Panc1 (cell line): ENCODE results near the gene PLEKHG4. TPM values are rescaled to one million over a fixed set of nuclear protein-coding genes. Genes with fewer than 3 reads are reported as not detected.

Experiments
- ATAC-seq: fragments of 200-7000 bp; cut with Tn5 transposase; 2 replicates; pipeline ENCODE4 v1.9.1; 2020; ENCODE audit warnings: mild to moderate bottlenecking, moderate library complexity
- BruUV-seq: library from RNA; stranded (reverse); fragments of 400-500 nt; replicated peaks from 2 replicates; lab custom pipeline; 2021; lab: Mats Ljungman, UMichigan
- CTCF ChIA-PET: fragments of 300-600 bp; sonication (Branson Sonifier 250); formaldehyde crosslinking; loops from one replicate; lab custom pipeline; 2022; ENCODE audit warnings: antibody characterized with exemption; lab: Charles Lee
- POLR2A ChIA-PET: fragments of 300-600 bp; sonication (Branson Sonifier 250); formaldehyde crosslinking; loops from one replicate; lab custom pipeline; 2022; ENCODE audit warnings: antibody characterized with exemption; lab: Charles Lee
- DNase-seq: peaks from one replicate; pipeline ENCODE4 v3.0.0-alpha.2; 2010; ENCODE audit warnings: low read depth, low spot score
- H3K27ac ChIP-seq: 2 replicates; pipeline ENCODE4 v1.5.1; 2011; ENCODE audit warnings: mild to moderate bottlenecking, low read length, inconsistent platforms
- H3K27me3 ChIP-seq: fragments of 200-500 bp; sonication (Bioruptor generic); 2 replicates; pipeline ENCODE4 v1.6.0; 2014; ENCODE audit warnings: low read length, inconsistent platforms; ENCODE audit not compliant: control insufficient read depth, insufficient read depth
- H3K36me3 ChIP-seq: fragments of 200-500 bp; sonication (Bioruptor generic); 2 replicates; pipeline ENCODE4 v1.5.1; 2014; ENCODE audit warnings: inconsistent platforms, mild to moderate bottlenecking, low read length, moderate library complexity; ENCODE audit not compliant: control insufficient read depth, insufficient read depth
- H3K4me1 ChIP-seq: 2 replicates; pipeline ENCODE4 v1.5.1; 2011; ENCODE audit warnings: inconsistent platforms, mild to moderate bottlenecking, low read length, moderate library complexity; ENCODE audit not compliant: control insufficient read depth, insufficient read depth
- H3K4me3 ChIP-seq, 2 experiments: 2 replicates each; pipeline ENCODE4 v1.5.1; 2011 to 2012; ENCODE audit warnings: low read depth in 2 of 2, low read length in 2 of 2, mild to moderate bottlenecking in 2 of 2, inconsistent platforms in 1 of 2, moderate library complexity in 1 of 2
- H3K9me3 ChIP-seq: fragments of 200-500 bp; sonication (Bioruptor generic); 2 replicates; pipeline ENCODE4 v1.5.1; 2014; ENCODE audit warnings: low read depth, mild to moderate bottlenecking, inconsistent platforms, low read length, moderate library complexity; ENCODE audit not compliant: control insufficient read depth, insufficient read depth
- POLR2AphosphoS5 ChIP-seq: IDR thresholded peaks from 2 replicates; pipeline ENCODE4 v1.6.1; 2012; ENCODE audit warnings: mild to moderate bottlenecking, low read depth, low read length, moderate library complexity
- SIN3A ChIP-seq: IDR thresholded peaks from 2 replicates; pipeline ENCODE4 v1.6.1; 2012; ENCODE audit warnings: low read depth, mild to moderate bottlenecking, low read length, moderate library complexity, borderline replicate concordance; ENCODE audit not compliant: insufficient read depth
- TCF7L2 ChIP-seq: IDR thresholded peaks from 2 replicates; pipeline ENCODE4 v1.6.1; 2011; ENCODE audit warnings: mild to moderate bottlenecking, low read depth, low read length, inconsistent platforms
- in situ Hi-C: cut with HindIII; loops from 2 replicates; pipeline ENCODE4 v1.10.0; 2016; ENCODE audit warnings: low sequenced_read_pairs, low pct_unique_long_range_greater_than_20kb
- intact Hi-C: fragments of 100-400 bp; cut with micrococcal nuclease; formaldehyde crosslinking; loops from one replicate; pipeline ENCODE4 v1.10.0; 2022; ENCODE audit not compliant: unreplicated experiment
- total RNA-seq: library from RNA; stranded (reverse); gene quantifications from one replicate; pipeline ENCODE4 v1.2.1, GENCODE V29; 2021; ENCODE audit not compliant: unreplicated experiment
- TF ChIP-seq, protein P1 (sequence below): fragments of 450-650 bp; IDR thresholded peaks from 2 replicates; pipeline ENCODE4 v1.5.1; 2017; ENCODE audit warnings: mild to moderate bottlenecking
- TF ChIP-seq, protein P2 (sequence below), 2 experiments: IDR thresholded peaks; 2 replicates each; pipeline ENCODE4 v1.6.1; 2011 to 2012; ENCODE audit warnings: low read depth in 2 of 2, control low read depth in 1 of 2, low read length in 1 of 2, mild to moderate bottlenecking in 1 of 2, moderate library complexity in 1 of 2; ENCODE audit not compliant: insufficient read depth in 1 of 2

Gene PLEKHG4
- total RNA-seq, 1 experiment from 2014 or later, result 6.7 TPM

DNA sequence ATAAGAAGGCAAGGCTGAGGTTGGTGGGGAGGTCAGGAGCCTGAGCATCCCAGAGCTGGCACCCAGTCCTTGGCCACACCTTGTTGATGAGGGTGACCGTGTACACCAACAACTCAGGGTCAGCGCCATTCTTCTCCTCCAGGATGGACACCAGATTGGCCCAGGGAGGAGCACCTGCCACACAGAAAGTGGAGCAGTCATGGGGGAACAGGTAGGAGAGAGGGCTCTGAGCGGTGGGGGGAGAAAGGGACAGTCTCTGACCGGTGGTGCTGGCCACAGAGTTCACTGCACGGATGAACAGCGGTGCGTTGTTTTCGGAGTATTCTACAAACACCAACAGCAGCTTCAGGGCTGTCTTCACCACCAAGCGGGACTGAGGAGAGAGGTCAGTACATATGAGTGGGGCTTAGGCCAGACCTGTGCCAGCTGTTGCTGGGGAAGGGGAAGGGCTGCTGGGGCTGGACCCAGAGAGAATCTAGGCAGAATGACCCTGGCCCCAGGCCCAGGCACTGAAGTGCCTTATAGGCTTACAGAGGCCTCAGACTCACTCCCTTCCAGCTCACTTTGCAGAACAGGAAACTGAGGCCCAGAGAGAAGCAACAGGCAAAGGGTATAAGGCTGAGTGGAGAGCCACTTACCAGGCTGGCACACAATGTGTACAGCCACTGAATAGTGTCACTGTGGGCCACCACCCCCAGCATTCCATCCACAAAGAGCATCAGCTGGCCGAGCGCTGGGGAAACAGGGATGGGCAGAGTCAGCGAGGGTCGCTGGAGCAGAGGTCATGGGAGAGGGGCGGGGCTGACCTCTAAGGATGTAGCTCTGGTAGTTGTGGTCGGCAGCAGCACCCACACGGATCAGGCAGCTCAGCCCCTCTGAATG lies 41.7 kb upstream of the PLEKHG4 start:
- H3K36me3 ChIP-seq, result no peaks in the 10 kb centered on the region
- DNase-seq (no peak), ATAC-seq (no peak)
- in situ Hi-C loops, result no loop called here
- peaks cover 5% of the 10 kb centered on the region; the same call in 1 of the 2 replicates for H3K4me1 ChIP-seq
- no TSS peak for BruUV-seq
- ChIA-PET CTCF (no interaction called here), POLR2A (no interaction called here)
- no peak overlapping the region for H3K27ac ChIP-seq
- intact Hi-C loops, result no loop called here
- TF ChIP-seq POLR2AphosphoS5, result no peak
- TF ChIP-seq, protein P1, sequence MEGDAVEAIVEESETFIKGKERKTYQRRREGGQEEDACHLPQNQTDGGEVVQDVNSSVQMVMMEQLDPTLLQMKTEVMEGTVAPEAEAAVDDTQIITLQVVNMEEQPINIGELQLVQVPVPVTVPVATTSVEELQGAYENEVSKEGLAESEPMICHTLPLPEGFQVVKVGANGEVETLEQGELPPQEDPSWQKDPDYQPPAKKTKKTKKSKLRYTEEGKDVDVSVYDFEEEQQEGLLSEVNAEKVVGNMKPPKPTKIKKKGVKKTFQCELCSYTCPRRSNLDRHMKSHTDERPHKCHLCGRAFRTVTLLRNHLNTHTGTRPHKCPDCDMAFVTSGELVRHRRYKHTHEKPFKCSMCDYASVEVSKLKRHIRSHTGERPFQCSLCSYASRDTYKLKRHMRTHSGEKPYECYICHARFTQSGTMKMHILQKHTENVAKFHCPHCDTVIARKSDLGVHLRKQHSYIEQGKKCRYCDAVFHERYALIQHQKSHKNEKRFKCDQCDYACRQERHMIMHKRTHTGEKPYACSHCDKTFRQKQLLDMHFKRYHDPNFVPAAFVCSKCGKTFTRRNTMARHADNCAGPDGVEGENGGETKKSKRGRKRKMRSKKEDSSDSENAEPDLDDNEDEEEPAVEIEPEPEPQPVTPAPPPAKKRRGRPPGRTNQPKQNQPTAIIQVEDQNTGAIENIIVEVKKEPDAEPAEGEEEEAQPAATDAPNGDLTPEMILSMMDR, result no peak
- no peaks in the 10 kb centered on the region for H3K9me3 ChIP-seq
- no peaks in the 10 kb centered on the region for H3K27me3 ChIP-seq
- H3K4me3 ChIP-seq, result no peak overlapping the region

DNA sequence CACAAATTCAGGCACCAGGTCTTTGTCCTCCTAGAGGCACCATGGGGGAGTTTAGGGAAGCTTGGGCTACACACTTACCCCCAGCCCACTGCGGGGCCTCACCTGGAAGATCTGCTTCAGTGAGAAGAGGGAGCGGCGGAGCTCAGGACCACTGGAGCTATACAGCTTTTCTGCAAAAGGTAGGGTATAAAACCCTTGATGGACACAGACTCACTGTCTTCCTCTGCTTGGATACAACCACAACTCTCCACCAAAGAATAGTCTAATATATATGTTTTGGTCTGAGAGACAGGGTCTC lies 41.1 kb upstream of the PLEKHG4 start:
- peaks cover 5% of the 10 kb centered on the region; the same call in 1 of the 2 replicates for H3K4me1 ChIP-seq
- H3K9me3 ChIP-seq, result no peaks in the 10 kb centered on the region
- no peaks in the 10 kb centered on the region for H3K27me3 ChIP-seq
- H3K4me3 ChIP-seq, result no peak overlapping the region
- ATAC-seq (no peak), DNase-seq (no peak)
- POLR2A ChIA-PET, result no interaction called here
- H3K36me3 ChIP-seq, result no peaks in the 10 kb centered on the region
- TF ChIP-seq SIN3A (no peak), TCF7L2 (no peak), POLR2AphosphoS5 (no peak)
- TF ChIP-seq, protein P1, result no peak
- TF ChIP-seq, protein P2, sequence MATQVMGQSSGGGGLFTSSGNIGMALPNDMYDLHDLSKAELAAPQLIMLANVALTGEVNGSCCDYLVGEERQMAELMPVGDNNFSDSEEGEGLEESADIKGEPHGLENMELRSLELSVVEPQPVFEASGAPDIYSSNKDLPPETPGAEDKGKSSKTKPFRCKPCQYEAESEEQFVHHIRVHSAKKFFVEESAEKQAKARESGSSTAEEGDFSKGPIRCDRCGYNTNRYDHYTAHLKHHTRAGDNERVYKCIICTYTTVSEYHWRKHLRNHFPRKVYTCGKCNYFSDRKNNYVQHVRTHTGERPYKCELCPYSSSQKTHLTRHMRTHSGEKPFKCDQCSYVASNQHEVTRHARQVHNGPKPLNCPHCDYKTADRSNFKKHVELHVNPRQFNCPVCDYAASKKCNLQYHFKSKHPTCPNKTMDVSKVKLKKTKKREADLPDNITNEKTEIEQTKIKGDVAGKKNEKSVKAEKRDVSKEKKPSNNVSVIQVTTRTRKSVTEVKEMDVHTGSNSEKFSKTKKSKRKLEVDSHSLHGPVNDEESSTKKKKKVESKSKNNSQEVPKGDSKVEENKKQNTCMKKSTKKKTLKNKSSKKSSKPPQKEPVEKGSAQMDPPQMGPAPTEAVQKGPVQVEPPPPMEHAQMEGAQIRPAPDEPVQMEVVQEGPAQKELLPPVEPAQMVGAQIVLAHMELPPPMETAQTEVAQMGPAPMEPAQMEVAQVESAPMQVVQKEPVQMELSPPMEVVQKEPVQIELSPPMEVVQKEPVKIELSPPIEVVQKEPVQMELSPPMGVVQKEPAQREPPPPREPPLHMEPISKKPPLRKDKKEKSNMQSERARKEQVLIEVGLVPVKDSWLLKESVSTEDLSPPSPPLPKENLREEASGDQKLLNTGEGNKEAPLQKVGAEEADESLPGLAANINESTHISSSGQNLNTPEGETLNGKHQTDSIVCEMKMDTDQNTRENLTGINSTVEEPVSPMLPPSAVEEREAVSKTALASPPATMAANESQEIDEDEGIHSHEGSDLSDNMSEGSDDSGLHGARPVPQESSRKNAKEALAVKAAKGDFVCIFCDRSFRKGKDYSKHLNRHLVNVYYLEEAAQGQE (IDR thresholded peaks at IDR 0.05; ENCODE audit: insufficient read depth in 1 of 2, low read depth in 2 of 2, low read length in 1 of 2), result no peak
- CTCF ChIA-PET, result no interaction called here
- no TSS peak for BruUV-seq
- in situ Hi-C loops, result no loop called here
- intact Hi-C loops, result no loop called here
- no peak overlapping the region for H3K27ac ChIP-seq
